K562 (cell line): ENCODE data around the gene MESP1. TPM values are rescaled to one million over a fixed set of nuclear protein-coding genes. Genes with fewer than 3 reads are reported as not detected.

ENCODE experiments used
- ESRRA ChIP-seq: fragments of 450-650 bp; IDR thresholded peaks from 2 replicates; pipeline ENCODE4 v1.6.1; 2014; ENCODE audit warnings: low read depth, mild to moderate bottlenecking, moderate library complexity, borderline replicate concordance
- HMG20A ChIP-seq: fragments of 450-650 bp; formaldehyde crosslinking; conservative IDR thresholded peaks from 2 replicates; pipeline ENCODE4 v1.4.0; 2020; ENCODE audit warnings: mild to moderate bottlenecking, mixed read lengths
- NFXL1 ChIP-seq: fragments of 450-650 bp; formaldehyde crosslinking; IDR thresholded peaks from 2 replicates; pipeline ENCODE4 v1.4.0; 2021; ENCODE audit warnings: mild to moderate bottlenecking
- NR3C1 ChIP-seq: sonication (generic); formaldehyde crosslinking; IDR thresholded peaks from 2 replicates; pipeline ENCODE4 v1.8.1; 2022; ENCODE audit warnings: missing genetic modification reagents
- TGIF2 ChIP-seq: sonication (generic); formaldehyde crosslinking; IDR thresholded peaks from 2 replicates; pipeline ENCODE4 v1.8.1; 2022; ENCODE audit warnings: mild to moderate bottlenecking, missing genetic modification reagents, moderate library complexity
- TRIM28 ChIP-seq: fragments of 450-650 bp; IDR thresholded peaks from 2 replicates; pipeline ENCODE4 v1.6.1; 2017
- TSC22D4 ChIP-seq: fragments of 450-650 bp; IDR thresholded peaks from 2 replicates; pipeline ENCODE4 v1.6.1; 2016; ENCODE audit warnings: missing genetic modification characterization, missing biosample characterization, control low read depth
- polyA plus RNA-seq, 8 experiments: library from polyadenylated mRNA; depleted of rRNA in 4 of 8; stranded (reverse) in 5 of 8; unstranded in 3 of 8; fragments of >200 nt; fragmentation: Nextera tagmentation in 2 of 8; fragmentation: Illumina TruSeq in 1 of 8; extraction: Ambion mirVana in 2 of 8; extraction: Trizol in 1 of 8; gene quantifications; 2 replicates each; pipeline versions ENCODE4 v1.2.1 to v1.2.3, GENCODE V29; 2011 to 2014; ENCODE audit warnings: inconsistent platforms in 1 of 8, missing spikeins in 1 of 8
- total RNA-seq, 7 experiments: library from RNA; depleted of rRNA in 6 of 7; stranded (reverse); fragments of >200 nt in 6 of 7; fragmentation: Illumina TruSeq in 2 of 7; extraction: Trizol in 2 of 7; gene quantifications; 2 replicates each; pipeline versions ENCODE4 v1.2.1 to v1.2.3, GENCODE V29; 2011 to 2021; ENCODE audit warnings: low replicate concordance in 1 of 7
- TF ChIP-seq, protein P1 (sequence below): sonication (generic); formaldehyde crosslinking; IDR thresholded peaks from 2 replicates; pipeline ENCODE4 v1.4.0; 2020; ENCODE audit warnings: mild to moderate bottlenecking, missing genetic modification reagents
- TF ChIP-seq, protein P2 (sequence below): fragments of 250-450 bp; sonication (Bioruptor Pico); IDR thresholded peaks from 2 replicates; pipeline ENCODE4 v1.8.0; 2022; ENCODE audit warnings: inconsistent platforms
- TF ChIP-seq, protein P3 (sequence below): IDR thresholded peaks from 2 replicates; pipeline ENCODE4 v1.6.1; 2011; ENCODE audit warnings: borderline replicate concordance, low read depth, mild to moderate bottlenecking, moderate library complexity, low read length; ENCODE audit not compliant: insufficient read depth, poor library complexity, severe bottlenecking
- TF ChIP-seq, protein P4 (sequence below): IDR thresholded peaks from 2 replicates; pipeline ENCODE4 v1.6.1; 2014; ENCODE audit warnings: antibody characterized with exemption

The MESP1 gene
- total and polyA plus RNA-seq, 9 of the 15 experiments (the other 6 are each of a cell fraction or from before 2014, with no cell fraction given): 0.14 to 1.1 (median 0.36) TPM; not detected in 4

DNA sequence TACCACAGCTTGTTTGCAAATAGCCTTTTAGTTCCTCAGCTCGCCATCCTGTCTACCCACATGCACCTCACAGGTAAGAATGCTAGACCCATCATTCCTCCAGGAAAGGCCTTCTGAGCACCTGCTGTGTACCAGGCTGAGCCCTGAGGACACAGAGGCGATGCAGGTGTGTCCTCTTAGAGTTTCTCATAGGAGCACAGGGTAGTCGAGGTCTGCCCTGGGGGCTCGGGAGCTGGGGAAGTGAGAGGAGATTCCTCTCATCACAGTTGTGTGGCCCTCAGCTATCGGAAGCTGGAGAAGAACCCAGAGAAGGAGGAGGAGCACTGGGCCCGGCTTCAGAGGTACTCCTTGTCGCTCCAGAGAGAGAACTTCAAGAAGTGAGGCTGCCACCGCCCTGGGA, 8.0 kb downstream of the MESP1 start (continued):
- TF ChIP-seq, protein P1, sequence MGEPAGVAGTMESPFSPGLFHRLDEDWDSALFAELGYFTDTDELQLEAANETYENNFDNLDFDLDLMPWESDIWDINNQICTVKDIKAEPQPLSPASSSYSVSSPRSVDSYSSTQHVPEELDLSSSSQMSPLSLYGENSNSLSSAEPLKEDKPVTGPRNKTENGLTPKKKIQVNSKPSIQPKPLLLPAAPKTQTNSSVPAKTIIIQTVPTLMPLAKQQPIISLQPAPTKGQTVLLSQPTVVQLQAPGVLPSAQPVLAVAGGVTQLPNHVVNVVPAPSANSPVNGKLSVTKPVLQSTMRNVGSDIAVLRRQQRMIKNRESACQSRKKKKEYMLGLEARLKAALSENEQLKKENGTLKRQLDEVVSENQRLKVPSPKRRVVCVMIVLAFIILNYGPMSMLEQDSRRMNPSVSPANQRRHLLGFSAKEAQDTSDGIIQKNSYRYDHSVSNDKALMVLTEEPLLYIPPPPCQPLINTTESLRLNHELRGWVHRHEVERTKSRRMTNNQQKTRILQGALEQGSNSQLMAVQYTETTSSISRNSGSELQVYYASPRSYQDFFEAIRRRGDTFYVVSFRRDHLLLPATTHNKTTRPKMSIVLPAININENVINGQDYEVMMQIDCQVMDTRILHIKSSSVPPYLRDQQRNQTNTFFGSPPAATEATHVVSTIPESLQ: no peak
- no peak for TF ChIP-seq TGIF2 (CRISPR knock-in tag)
- TF ChIP-seq, protein P2, sequence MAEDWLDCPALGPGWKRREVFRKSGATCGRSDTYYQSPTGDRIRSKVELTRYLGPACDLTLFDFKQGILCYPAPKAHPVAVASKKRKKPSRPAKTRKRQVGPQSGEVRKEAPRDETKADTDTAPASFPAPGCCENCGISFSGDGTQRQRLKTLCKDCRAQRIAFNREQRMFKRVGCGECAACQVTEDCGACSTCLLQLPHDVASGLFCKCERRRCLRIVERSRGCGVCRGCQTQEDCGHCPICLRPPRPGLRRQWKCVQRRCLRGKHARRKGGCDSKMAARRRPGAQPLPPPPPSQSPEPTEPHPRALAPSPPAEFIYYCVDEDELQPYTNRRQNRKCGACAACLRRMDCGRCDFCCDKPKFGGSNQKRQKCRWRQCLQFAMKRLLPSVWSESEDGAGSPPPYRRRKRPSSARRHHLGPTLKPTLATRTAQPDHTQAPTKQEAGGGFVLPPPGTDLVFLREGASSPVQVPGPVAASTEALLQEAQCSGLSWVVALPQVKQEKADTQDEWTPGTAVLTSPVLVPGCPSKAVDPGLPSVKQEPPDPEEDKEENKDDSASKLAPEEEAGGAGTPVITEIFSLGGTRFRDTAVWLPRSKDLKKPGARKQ: no peak
- TF ChIP-seq HMG20A (CRISPR knock-in tag): no peak
- TF ChIP-seq, protein P3, sequence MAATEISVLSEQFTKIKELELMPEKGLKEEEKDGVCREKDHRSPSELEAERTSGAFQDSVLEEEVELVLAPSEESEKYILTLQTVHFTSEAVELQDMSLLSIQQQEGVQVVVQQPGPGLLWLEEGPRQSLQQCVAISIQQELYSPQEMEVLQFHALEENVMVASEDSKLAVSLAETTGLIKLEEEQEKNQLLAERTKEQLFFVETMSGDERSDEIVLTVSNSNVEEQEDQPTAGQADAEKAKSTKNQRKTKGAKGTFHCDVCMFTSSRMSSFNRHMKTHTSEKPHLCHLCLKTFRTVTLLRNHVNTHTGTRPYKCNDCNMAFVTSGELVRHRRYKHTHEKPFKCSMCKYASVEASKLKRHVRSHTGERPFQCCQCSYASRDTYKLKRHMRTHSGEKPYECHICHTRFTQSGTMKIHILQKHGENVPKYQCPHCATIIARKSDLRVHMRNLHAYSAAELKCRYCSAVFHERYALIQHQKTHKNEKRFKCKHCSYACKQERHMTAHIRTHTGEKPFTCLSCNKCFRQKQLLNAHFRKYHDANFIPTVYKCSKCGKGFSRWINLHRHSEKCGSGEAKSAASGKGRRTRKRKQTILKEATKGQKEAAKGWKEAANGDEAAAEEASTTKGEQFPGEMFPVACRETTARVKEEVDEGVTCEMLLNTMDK: no peak
- no peak for TF ChIP-seq ESRRA
- no peak for TF ChIP-seq TSC22D4 (tag)
- TF ChIP-seq NR3C1 (CRISPR knock-in tag): no peak
- TF ChIP-seq, protein P4, sequence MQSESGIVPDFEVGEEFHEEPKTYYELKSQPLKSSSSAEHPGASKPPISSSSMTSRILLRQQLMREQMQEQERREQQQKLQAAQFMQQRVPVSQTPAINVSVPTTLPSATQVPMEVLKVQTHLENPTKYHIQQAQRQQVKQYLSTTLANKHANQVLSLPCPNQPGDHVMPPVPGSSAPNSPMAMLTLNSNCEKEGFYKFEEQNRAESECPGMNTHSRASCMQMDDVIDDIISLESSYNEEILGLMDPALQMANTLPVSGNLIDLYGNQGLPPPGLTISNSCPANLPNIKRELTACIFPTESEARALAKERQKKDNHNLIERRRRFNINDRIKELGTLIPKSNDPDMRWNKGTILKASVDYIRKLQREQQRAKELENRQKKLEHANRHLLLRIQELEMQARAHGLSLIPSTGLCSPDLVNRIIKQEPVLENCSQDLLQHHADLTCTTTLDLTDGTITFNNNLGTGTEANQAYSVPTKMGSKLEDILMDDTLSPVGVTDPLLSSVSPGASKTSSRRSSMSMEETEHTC: no peak
- TF ChIP-seq NFXL1 (CRISPR knock-in tag): no peak
- TF ChIP-seq TRIM28: no peak
- TF ChIP-seq, all 486 proteins: peak for 0
